GM18861 (cell line): ENCODE measurements around the gene RPL31.

ENCODE experiments used
- ATAC-seq: cut with Tn5 transposase; IDR thresholded peaks from one replicate; pipeline ENCODE4 v1.9.1; 2021; ENCODE audit not compliant: unreplicated experiment

RPL31 gene

GRCh38 chr2:101001691-101002561 is at the start of gene RPL31:
Gene RPL31, plus strand, starts transcription at chr2:101002289. Its CDS starts 413 bp downstream, at chr2:101002702.
- ATAC-seq: peak; percentile 91

- ATAC-seq: no peak
Measured at GRCh38 chr2:100952512-100952911, 49.6 kb upstream of the RPL31 start.

- ATAC-seq: no peak
Measured at GRCh38 chr2:100953406-100954043, 48.6 kb upstream of the RPL31 start.

GRCh38 chr2:100954044-100954420 is 48.1 kb upstream of the RPL31 start:
- no peak for ATAC-seq

GRCh38 chr2:100955226-100955625 is 46.9 kb upstream of the RPL31 start:
- ATAC-seq: no peak

GRCh38 chr2:100956081-100956480 is 46.0 kb upstream of the RPL31 start:
- no peak for ATAC-seq

- ATAC-seq: no peak
Measured at GRCh38 chr2:100957996-100958653, 44.0 kb upstream of the RPL31 start.

GRCh38 chr2:100959225-100959880 is 42.7 kb upstream of the RPL31 start:
- no peak for ATAC-seq

- no peak for ATAC-seq
Measured at GRCh38 chr2:100960688-100961087, 41.4 kb upstream of the RPL31 start.

GRCh38 chr2:100962366-100963025 is 39.6 kb upstream of the RPL31 start:
- no peak for ATAC-seq

GRCh38 chr2:100963026-100963375 is 39.1 kb upstream of the RPL31 start:
- ATAC-seq: no peak

- no peak for ATAC-seq
Measured at GRCh38 chr2:100964222-100964621, 37.9 kb upstream of the RPL31 start.

- ATAC-seq: no peak
Measured at GRCh38 chr2:100964681-100965169, 37.4 kb upstream of the RPL31 start.

GRCh38 chr2:100965596-100965995 is 36.5 kb upstream of the RPL31 start:
- ATAC-seq: no peak

GRCh38 chr2:100967716-100968115 is 34.4 kb upstream of the RPL31 start:
- ATAC-seq: no peak

- ATAC-seq: no peak
Measured at GRCh38 chr2:100968146-100969145, 33.6 kb upstream of the RPL31 start.

GRCh38 chr2:100969998-100970397 is 32.1 kb upstream of the RPL31 start:
- ATAC-seq: no peak

GRCh38 chr2:100971221-100971620 is 30.9 kb upstream of the RPL31 start:
- ATAC-seq: no peak

GRCh38 chr2:100972452-100972851 is 29.6 kb upstream of the RPL31 start:
- ATAC-seq: no peak
